Caco-2 (cell line): Measurements from ENCODE around the gene AEN. TPM values are rescaled to one million over a fixed set of nuclear protein-coding genes. Genes with fewer than 3 reads are reported as not detected.

ENCODE experiments used
- BruUV-seq: library from RNA; stranded (reverse); fragments of 400-500 nt; replicated peaks from 2 replicates; lab custom pipeline; 2021; lab: Mats Ljungman, UMichigan
- CTCF ChIA-PET: fragments of 300-600 bp; sonication (Branson Sonifier 250); formaldehyde crosslinking; loops from one replicate; lab custom pipeline; 2022; ENCODE audit warnings: antibody characterized with exemption; lab: Charles Lee
- POLR2A ChIA-PET: fragments of 300-600 bp; sonication (Branson Sonifier 250); formaldehyde crosslinking; loops from one replicate; lab custom pipeline; 2022; ENCODE audit warnings: antibody characterized with exemption; lab: Charles Lee
- DNase-seq, 2 experiments: peaks; one replicate each; pipeline versions ENCODE4 v3.0.0 to v3.0.0-alpha.2; 2020 to 2022
- H3K27me3 ChIP-seq: replicated peaks from 2 replicates; pipeline ENCODE4 v1.6.0; 2011; ENCODE audit warnings: low read length; ENCODE audit not compliant: control insufficient read depth, insufficient read depth
- H3K36me3 ChIP-seq: 2 replicates; pipeline ENCODE4 v1.5.1; 2011; ENCODE audit warnings: low read length; ENCODE audit not compliant: control insufficient read depth, insufficient read depth
- H3K4me1 ChIP-seq: fragments of 250-450 bp; sonication (Bioruptor Pico); 2 replicates; pipeline ENCODE4 v1.5.1; 2020; ENCODE audit warnings: mild to moderate bottlenecking
- H3K4me3 ChIP-seq: 2 replicates; pipeline ENCODE4 v1.5.1; 2011; ENCODE audit warnings: low read depth, mild to moderate bottlenecking, control low read depth, low read length
- H3K9me3 ChIP-seq: fragments of 250-450 bp; sonication (Bioruptor Pico); 2 replicates; pipeline ENCODE4 v1.5.1; 2020; ENCODE audit warnings: mild to moderate bottlenecking, moderate library complexity
- H3K27ac Mint-ChIP-seq: one replicate; pipeline ENCODE4 v1.8.0; 2022; ENCODE audit warnings: mixed read lengths; ENCODE audit not compliant: unreplicated experiment
- H3K27me3 Mint-ChIP-seq: one replicate; pipeline ENCODE4 v1.8.0; 2022; ENCODE audit warnings: mixed read lengths; ENCODE audit not compliant: insufficient read depth, unreplicated experiment
- H3K36me3 Mint-ChIP-seq: one replicate; pipeline ENCODE4 v1.8.0; 2022; ENCODE audit warnings: mild to moderate bottlenecking, mixed read lengths; ENCODE audit not compliant: insufficient read depth, unreplicated experiment
- H3K4me1 Mint-ChIP-seq: one replicate; pipeline ENCODE4 v1.8.0; 2022; ENCODE audit warnings: low read depth, mixed read lengths; ENCODE audit not compliant: unreplicated experiment
- H3K4me3 Mint-ChIP-seq: one replicate; pipeline ENCODE4 v1.8.0; 2022; ENCODE audit warnings: mild to moderate bottlenecking, moderate library complexity, mixed read lengths; ENCODE audit not compliant: unreplicated experiment
- H3K9me3 Mint-ChIP-seq: one replicate; pipeline ENCODE4 v1.8.0; 2022; ENCODE audit warnings: mixed read lengths; ENCODE audit not compliant: unreplicated experiment
- CTCF ChIP-seq, 2 experiments: fragments of 200-600 bp in 1 of 2; IDR thresholded peaks; 1 replicate in 1 of 2; 2 replicates in 1 of 2; pipeline versions ENCODE4 v1.5.1 to v1.8.0; 2011 to 2022; ENCODE audit warnings: antibody characterized with exemption in 1 of 2, control low read depth in 1 of 2, inconsistent platforms in 1 of 2, low read depth in 1 of 2, low read length in 1 of 2, mild to moderate bottlenecking in 1 of 2, moderate library complexity in 1 of 2; ENCODE audit not compliant: insufficient read depth in 1 of 2, severe bottlenecking in 1 of 2, unreplicated experiment in 1 of 2
- intact Hi-C: fragments of 100-400 bp; cut with micrococcal nuclease; formaldehyde crosslinking; loops from one replicate; pipeline ENCODE4 v1.10.0; 2022; ENCODE audit not compliant: unreplicated experiment
- total RNA-seq: library from RNA; stranded (reverse); gene quantifications from 2 replicates; pipeline ENCODE4 v1.2.3, GENCODE V29; 2022

Gene AEN
- total RNA-seq, 1 experiment from 2014 or later, result 33.2 TPM

GRCh38 chr15:88664151-88664778, 43.1 kb downstream of the AEN start:
- H3K4me1 ChIP-seq, result no peaks in the 10 kb centered on the region
- no peak overlapping the region for H3K4me3 ChIP-seq
- Mint-ChIP-seq H3K4me3 (no peak overlapping the region), H3K36me3 (no peaks in the 10 kb centered on the region), H3K9me3 (no peaks in the 10 kb centered on the region), H3K4me1 (no peaks in the 10 kb centered on the region), H3K27me3 (peaks cover 9% of the 10 kb centered on the region), H3K27ac (no peak overlapping the region)
- no peak for DNase-seq
- POLR2A ChIA-PET, result no interaction called here
- H3K9me3 ChIP-seq, result no peaks in the 10 kb centered on the region
- TF ChIP-seq CTCF (IDR thresholded peaks at IDR 0.05; ENCODE audit: insufficient read depth in 1 of 2, low read depth in 1 of 2, low read length in 1 of 2, severe bottlenecking in 1 of 2, unreplicated experiment in 1 of 2), result no peak
- intact Hi-C loops, result no loop called here
- H3K27me3 ChIP-seq, result no peaks in the 10 kb centered on the region
- BruUV-seq, result no TSS peak
- no peaks in the 10 kb centered on the region for H3K36me3 ChIP-seq
- CTCF ChIA-PET, result interaction anchor here (1.0 to 1.7 kb wide), 2 partner anchors 25 to 40 kb away, joined by 3 to 6 read pairs; partner anchors contain the start of gene ISG20

GRCh38 chr15:88674661-88675060, 53.5 kb downstream of the AEN start:
- Histone ChIP-seq H3K36me3 (no peaks in the 10 kb centered on the region), H3K9me3 (no peaks in the 10 kb centered on the region; the same call in 1 of the 2 replicates), H3K4me3 (no peak overlapping the region), H3K27me3 (no peaks in the 10 kb centered on the region), H3K4me1 (no peaks in the 10 kb centered on the region)
- no peak for DNase-seq
- intact Hi-C loops, result no loop called here
- peaks cover 27% of the 10 kb centered on the region for H3K27me3 Mint-ChIP-seq
- no TSS peak for BruUV-seq
- no peaks in the 10 kb centered on the region for H3K9me3 Mint-ChIP-seq
- no peaks in the 10 kb centered on the region for H3K36me3 Mint-ChIP-seq
- POLR2A ChIA-PET, result no interaction called here
- H3K4me3 Mint-ChIP-seq, result no peak overlapping the region
- TF ChIP-seq CTCF (IDR thresholded peaks at IDR 0.05; ENCODE audit: insufficient read depth in 1 of 2, low read depth in 1 of 2, low read length in 1 of 2, severe bottlenecking in 1 of 2, unreplicated experiment in 1 of 2), result no peak
- H3K27ac Mint-ChIP-seq, result no peak overlapping the region
- no peaks in the 10 kb centered on the region for H3K4me1 Mint-ChIP-seq
- CTCF ChIA-PET, result no interaction called here

- peaks cover 10% of the 10 kb centered on the region; the same call in 1 of the 2 replicates for H3K4me1 ChIP-seq
- no peaks in the 10 kb centered on the region for H3K27me3 ChIP-seq
- ChIA-PET CTCF (no interaction called here), POLR2A (no interaction called here)
- H3K27me3 Mint-ChIP-seq, result peaks cover 12% of the 10 kb centered on the region
- H3K9me3 ChIP-seq, result no peaks in the 10 kb centered on the region; the same call in 1 of the 2 replicates
- intact Hi-C loops, result no loop called here
- H3K9me3 Mint-ChIP-seq, result no peaks in the 10 kb centered on the region
- no peak overlapping the region for H3K4me3 ChIP-seq
- no peaks in the 10 kb centered on the region for H3K36me3 ChIP-seq
- BruUV-seq, result no TSS peak
- no peaks in the 10 kb centered on the region for H3K36me3 Mint-ChIP-seq
- no peak for TF ChIP-seq CTCF (IDR thresholded peaks at IDR 0.05; ENCODE audit: insufficient read depth in 1 of 2, low read depth in 1 of 2, low read length in 1 of 2, severe bottlenecking in 1 of 2, unreplicated experiment in 1 of 2)
- no peak overlapping the region for H3K27ac Mint-ChIP-seq
- no peaks in the 10 kb centered on the region for H3K4me1 Mint-ChIP-seq
- H3K4me3 Mint-ChIP-seq, result no peak overlapping the region
- no peak for DNase-seq
Observed at GRCh38 chr15:88678755-88679154, 57.6 kb downstream of the AEN start.
